HG03039 (cell line): ENCODE measurements around the gene RBFA.
"Not testable (repeated sequence)": the region's sequence is repeated elsewhere in the genome, so short reads cannot be mapped to it uniquely, and the experiment has no call there.

ENCODE experiments used
- ATAC-seq: cut with Tn5 transposase; IDR thresholded peaks from one replicate; pipeline ENCODE4 v1.9.1; 2021; ENCODE audit warnings: mild to moderate bottlenecking, moderate library complexity; ENCODE audit not compliant: unreplicated experiment

Gene RBFA

GRCh38 chr18:80027719-80028118 lies 6.5 kb upstream of the RBFA start:
- not testable (repeated sequence) for ATAC-seq

DNA sequence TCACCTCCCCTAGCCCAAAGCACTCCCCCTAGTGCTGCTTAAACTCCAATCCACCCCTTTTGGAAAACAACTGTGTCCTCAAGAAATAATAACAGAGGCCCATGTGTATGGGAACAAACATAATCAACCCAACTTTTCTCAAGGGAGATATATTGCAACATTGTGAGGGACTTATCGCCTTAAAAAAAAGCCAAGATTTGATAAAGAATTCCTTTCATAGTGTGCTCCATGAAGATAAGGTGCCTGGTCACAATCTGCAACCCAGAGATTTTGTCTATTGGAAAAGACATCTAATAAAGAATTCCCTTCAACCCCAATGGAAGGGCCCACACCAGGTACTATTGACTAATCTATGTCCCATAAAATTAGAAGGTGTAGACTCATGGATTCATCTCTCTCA lies 4.5 kb upstream of the RBFA start:
- no peak for ATAC-seq

DNA sequence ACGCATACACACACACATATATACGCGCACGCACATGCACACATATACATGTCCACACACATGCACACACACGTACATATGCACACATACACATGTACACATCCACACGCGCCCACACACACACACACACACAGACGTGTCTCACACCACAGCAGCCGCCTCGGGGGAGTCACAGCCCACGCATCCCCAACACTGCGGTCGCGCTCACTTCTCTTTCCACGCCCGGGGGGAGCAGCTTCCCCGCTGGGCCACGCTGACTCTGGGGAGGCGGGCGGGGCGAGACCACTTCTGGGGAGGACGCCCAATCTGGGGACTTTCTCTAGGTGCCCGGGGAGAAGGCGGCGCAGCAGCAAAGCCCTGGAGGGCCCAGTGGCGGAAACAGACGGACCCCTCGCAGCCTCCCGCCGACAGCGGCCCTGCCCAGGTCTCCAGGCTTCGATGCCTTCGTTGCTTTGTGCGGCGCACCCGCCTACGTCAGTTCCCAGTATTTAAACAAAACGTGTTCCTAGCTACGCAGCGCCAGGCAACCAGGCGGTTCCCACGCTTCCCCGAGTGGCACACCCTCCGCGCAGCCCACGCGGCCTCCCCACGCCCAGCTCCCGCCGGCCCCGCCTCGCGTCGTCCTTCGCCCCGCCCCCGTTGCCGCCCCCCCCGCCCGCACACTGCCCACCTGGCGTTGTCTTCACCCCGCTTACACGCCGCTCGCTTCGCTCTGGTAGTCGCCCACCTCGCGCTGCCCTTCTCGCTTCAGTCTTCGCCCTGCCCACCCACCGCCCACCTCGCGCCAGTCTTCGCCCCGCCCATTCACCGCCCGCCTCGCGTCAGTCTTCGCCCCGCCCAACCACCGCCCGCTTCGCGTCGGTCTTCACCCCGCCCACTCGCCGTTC lies 810 bp upstream of the RBFA start:
- ATAC-seq, result peak; percentile 35

GRCh38 chr18:80034852-80035406 lies 695 bp downstream of the RBFA start:
- no peak for ATAC-seq

DNA sequence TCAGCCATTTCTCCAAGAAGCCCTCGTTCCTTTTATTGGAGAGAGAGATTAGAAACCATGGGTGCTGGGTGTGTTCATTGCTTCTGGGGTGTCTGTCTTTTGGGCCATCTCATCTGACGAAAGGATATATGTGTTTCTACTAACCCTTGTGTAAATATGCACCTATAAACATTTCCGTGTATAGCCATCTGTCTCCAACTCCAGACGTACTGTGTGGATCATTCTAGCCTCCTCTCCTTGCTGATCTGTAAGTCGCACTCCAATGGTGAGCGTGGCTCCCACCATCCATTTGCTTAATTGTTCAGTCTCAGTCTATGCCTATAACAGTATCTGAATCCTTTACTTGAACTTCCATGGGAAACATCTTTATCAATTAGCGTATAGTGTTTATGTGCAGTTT lies 1.8 kb downstream of the RBFA start:
- no peak for ATAC-seq

- no peak for ATAC-seq
These were observed 3.1 kb downstream of the RBFA start for GRCh38 chr18:80037300-80037699.

GRCh38 chr18:80037869-80038630 lies 3.8 kb downstream of the RBFA start:
- no peak for ATAC-seq

GRCh38 chr18:80040515-80040914 lies 6.3 kb downstream of the RBFA start:
- no peak for ATAC-seq

- ATAC-seq, result no peak
These were observed 7.2 kb downstream of the RBFA start for GRCh38 chr18:80041424-80041823.

DNA sequence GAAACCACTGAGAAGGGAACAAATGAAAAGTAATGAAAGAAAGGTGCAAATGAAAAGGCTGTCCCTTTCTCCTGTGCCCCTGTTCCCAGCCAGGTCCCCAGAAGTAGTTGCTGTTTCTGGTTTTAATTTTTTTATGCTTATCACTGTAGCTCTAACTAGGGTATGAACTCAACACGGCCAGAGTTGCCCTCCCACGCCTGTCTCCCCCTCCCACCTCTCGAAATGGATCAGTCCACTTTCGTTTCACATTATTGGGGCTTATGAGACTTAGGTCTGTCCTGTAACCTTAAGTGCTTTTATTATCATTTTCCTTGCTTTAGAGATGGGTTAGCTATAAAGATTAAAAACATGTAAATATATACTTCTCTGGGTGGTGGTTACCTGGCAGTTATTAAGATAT lies 8.6 kb downstream of the RBFA start:
- no peak for ATAC-seq

GRCh38 chr18:80044072-80044471 lies 9.8 kb downstream of the RBFA start:
- ATAC-seq, result no peak

GRCh38 chr18:80046011-80046410 lies 11.8 kb downstream of the RBFA start:
- no peak for ATAC-seq

DNA sequence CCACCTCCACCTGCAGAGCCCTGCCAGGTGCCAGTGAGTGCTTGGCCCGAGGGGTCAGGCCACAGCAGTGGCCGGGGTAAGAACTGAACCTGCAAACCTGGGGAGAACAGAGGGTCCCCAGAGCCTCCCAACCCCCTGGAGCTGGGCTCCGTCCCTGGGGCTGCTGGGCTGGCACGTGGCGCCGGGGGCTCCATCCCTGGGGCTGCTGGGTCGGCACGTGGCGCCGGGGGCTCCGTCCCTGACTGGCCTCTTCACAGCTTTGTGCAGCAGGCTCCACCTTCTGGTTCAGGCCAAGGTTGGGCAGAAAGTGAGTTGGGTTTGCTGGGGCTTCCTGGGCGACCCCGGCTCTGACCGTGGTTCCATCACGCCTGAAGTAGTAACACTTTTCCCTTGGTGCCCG lies 12.2 kb downstream of the RBFA start:
- ATAC-seq, result no peak

DNA sequence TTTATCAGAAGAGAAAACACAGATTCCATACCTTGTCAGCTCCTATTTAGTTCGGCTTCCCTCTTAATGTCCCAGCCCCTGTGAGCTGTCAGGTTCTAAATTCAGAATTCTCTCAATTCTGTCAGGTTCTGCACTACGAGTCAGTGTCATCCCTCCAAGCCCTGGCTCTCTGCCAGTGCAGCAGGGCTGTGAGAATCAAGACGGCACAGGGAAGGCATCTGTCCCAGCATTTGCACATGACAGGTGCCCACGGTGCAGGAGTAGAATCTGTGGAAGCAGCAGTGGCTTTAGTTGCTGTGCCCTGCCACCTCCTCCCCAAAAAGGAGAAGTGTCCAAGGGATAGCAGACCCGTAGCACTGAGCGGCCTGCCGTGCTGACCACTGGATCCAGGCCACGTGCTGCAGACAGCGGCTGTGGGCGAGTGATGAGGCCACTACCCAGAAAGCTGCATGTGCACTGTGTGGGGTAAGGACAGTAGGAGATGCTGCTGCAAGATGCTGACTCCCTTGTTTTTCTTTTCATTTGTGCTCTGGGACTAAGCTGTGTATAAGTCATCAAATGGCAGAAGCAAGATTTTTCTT lies 12.8 kb downstream of the RBFA start:
- ATAC-seq, result no peak

DNA sequence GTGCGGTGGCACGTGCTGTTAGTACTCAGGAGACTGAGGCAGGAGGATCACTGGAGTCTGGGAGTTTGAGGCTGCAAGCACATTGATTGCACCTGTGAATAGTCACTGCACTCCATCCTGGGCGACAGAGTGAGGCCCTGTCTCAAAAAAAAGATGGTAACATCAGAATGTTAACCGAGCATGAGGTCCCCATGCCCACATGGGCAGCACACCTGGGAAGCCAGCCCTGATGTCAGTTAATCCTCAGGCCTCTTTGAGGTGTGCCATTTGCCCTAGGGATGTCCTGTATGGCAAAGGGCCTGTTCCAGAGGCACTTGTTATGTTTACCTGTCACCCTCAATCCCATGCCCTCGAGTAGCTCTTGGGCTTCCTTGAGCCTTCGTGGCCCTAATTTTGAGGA lies 16.6 kb downstream of the RBFA start:
- ATAC-seq, result no peak

GRCh38 chr18:80056095-80056494 lies 21.9 kb downstream of the RBFA start:
- no peak for ATAC-seq

GRCh38 chr18:80059945-80060344 lies 25.7 kb downstream of the RBFA start:
- ATAC-seq, result no peak

- ATAC-seq, result no peak
These were observed 31.5 kb downstream of the RBFA start for GRCh38 chr18:80065705-80066104.

- ATAC-seq, result no peak
These were observed 33.1 kb downstream of the RBFA start for GRCh38 chr18:80067321-80067720.

DNA sequence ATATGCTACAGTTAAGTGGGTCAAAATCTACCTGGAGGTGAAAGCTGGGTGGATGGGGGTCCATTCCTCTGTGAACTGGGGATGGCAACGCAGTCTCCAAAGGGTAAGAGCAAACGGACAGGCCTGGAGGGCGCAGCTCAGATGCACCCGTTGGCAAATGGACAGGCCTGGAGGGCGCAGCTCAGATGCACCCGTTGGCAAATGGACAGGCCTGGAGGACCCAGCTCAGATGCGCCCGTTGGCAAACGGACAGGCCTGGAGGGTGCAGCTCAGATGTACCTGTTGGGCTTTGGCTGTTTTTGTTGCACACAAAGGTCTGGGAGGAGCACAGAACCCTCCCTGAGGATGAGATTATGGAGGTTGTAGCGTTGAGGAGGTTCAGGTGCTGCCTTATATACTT lies 33.7 kb downstream of the RBFA start:
- no peak for ATAC-seq

- ATAC-seq, result no peak
These were observed 34.5 kb downstream of the RBFA start for GRCh38 chr18:80068571-80069272.
